HCT116 (cell line): ENCODE measurements around the gene MAML2. TPM values are rescaled to one million over a fixed set of nuclear protein-coding genes. Genes with fewer than 3 reads are reported as not detected.

Experiments used
- ATAC-seq: fragments of 200-7000 bp; cut with Tn5 transposase; 2 replicates; pipeline ENCODE4 v1.9.1; 2020; ENCODE audit warnings: mild to moderate bottlenecking, moderate library complexity
- BruUV-seq: library from RNA; stranded (reverse); fragments of 400-500 nt; replicated peaks from 2 replicates; lab custom pipeline; 2021; lab: Mats Ljungman, UMichigan
- CTCF ChIA-PET: fragments of 300-600 bp; sonication (Branson Sonifier 250); formaldehyde crosslinking; loops from one replicate; lab custom pipeline; 2021; ENCODE audit warnings: antibody characterized with exemption; lab: Charles Lee
- POLR2A ChIA-PET: fragments of 300-600, 350-600 bp; sonication (Branson Sonifier 250); formaldehyde crosslinking; loops from one replicate; lab custom pipeline; 2021; ENCODE audit warnings: antibody characterized with exemption; lab: Charles Lee
- RAD21 ChIA-PET, 2 experiments: fragments of 300-600 bp; sonication (Branson Sonifier 250); formaldehyde crosslinking; loops; one replicate each; lab custom pipeline; 2023; ENCODE audit warnings: low total read pairs in 2 of 2; ENCODE audit not compliant: uncharacterized antibody in 2 of 2, unreplicated experiment in 2 of 2, low non-redundant PET in 1 of 2; lab: Charles Lee
- DNase-seq: peaks from one replicate; pipeline ENCODE4 v3.0.0-alpha.2; 2010; ENCODE audit warnings: low read depth, low spot score
- H2AFZ ChIP-seq: fragments of 200-600 bp; shearing (Covaris generic), sonication (generic); 2 replicates; pipeline ENCODE4 v1.6.1; 2017; ENCODE audit warnings: low read depth, mixed run types, mixed read lengths, antibody characterized with exemption, low read length; ENCODE audit not compliant: poor library complexity, severe bottlenecking
- H3K27ac ChIP-seq: 2 replicates; pipeline ENCODE4 v1.5.1; 2012; ENCODE audit warnings: low read depth, low read length
- H3K27me3 ChIP-seq: fragments of 200-600 bp; sonication (generic); 2 replicates; pipeline ENCODE4 v1.6.1; 2016; ENCODE audit warnings: mixed run types, low read length, mixed read lengths; ENCODE audit not compliant: insufficient read depth
- H3K36me3 ChIP-seq, 2 experiments: fragments of 200-500 bp in 1 of 2; fragments of 200-600 bp in 1 of 2; sonication (Bioruptor generic) in 1 of 2; sonication (generic) in 1 of 2; 2 replicates each; pipeline versions ENCODE4 v1.5.1 to v1.6.1; 2014 to 2016; ENCODE audit warnings: low read length in 2 of 2, inconsistent platforms in 1 of 2, mixed read lengths in 1 of 2, mixed run types in 1 of 2; ENCODE audit not compliant: insufficient read depth in 2 of 2, control insufficient read depth in 1 of 2
- H3K4me1 ChIP-seq, 2 experiments: fragments of 200-600 bp in 1 of 2; sonication (generic) in 1 of 2; 2 replicates each; pipeline versions ENCODE4 v1.5.1 to v1.6.1; 2012 to 2017; ENCODE audit warnings: low read length in 2 of 2, inconsistent platforms in 1 of 2, mild to moderate bottlenecking in 1 of 2, mixed read lengths in 1 of 2, mixed run types in 1 of 2, moderate library complexity in 1 of 2; ENCODE audit not compliant: insufficient read depth in 2 of 2, control insufficient read depth in 1 of 2
- H3K4me2 ChIP-seq: fragments of 200-600 bp; sonication (generic); 2 replicates; pipeline ENCODE4 v1.6.1; 2017; ENCODE audit warnings: mixed run types, low read length, mixed read lengths
- H3K4me3 ChIP-seq, 2 experiments: fragments of 200-600 bp in 1 of 2; sonication (generic) in 1 of 2; replicated peaks in 1 of 2; 2 replicates each; pipeline ENCODE4 v1.5.1; 2011 to 2016; ENCODE audit warnings: low read length in 2 of 2, control low read depth in 1 of 2, low read depth in 1 of 2, mild to moderate bottlenecking in 1 of 2, mixed read lengths in 1 of 2, mixed run types in 1 of 2
- H3K79me2 ChIP-seq: fragments of 200-600 bp; sonication (generic); 2 replicates; pipeline ENCODE4 v1.6.1; 2017; ENCODE audit warnings: mild to moderate bottlenecking, mixed run types, low read length, moderate library complexity, mixed read lengths; ENCODE audit not compliant: insufficient read depth
- H3K9ac ChIP-seq: fragments of 200-600 bp; sonication (generic); 2 replicates; pipeline ENCODE4 v1.6.1; 2016; ENCODE audit warnings: low read length, mixed read lengths
- H3K9me2 ChIP-seq: fragments of 200-600 bp; sonication (generic), shearing (Covaris generic); 2 replicates; pipeline ENCODE4 v1.6.1; 2017; ENCODE audit warnings: mixed run types, mild to moderate bottlenecking, moderate library complexity; ENCODE audit not compliant: insufficient read depth
- H3K9me3 ChIP-seq, 2 experiments: fragments of 200-500 bp in 1 of 2; fragments of 200-600 bp in 1 of 2; sonication (Bioruptor generic) in 1 of 2; sonication (generic) in 1 of 2; 2 replicates each; pipeline ENCODE4 v1.6.1; 2014 to 2017; ENCODE audit warnings: low read length in 2 of 2, mixed read lengths in 2 of 2, inconsistent platforms in 1 of 2, low read depth in 1 of 2, mild to moderate bottlenecking in 1 of 2, mixed run types in 1 of 2, moderate library complexity in 1 of 2; ENCODE audit not compliant: control insufficient read depth in 1 of 2, insufficient read depth in 1 of 2
- H4K20me1 ChIP-seq: fragments of 200-600 bp; sonication (generic), shearing (Covaris generic); 2 replicates; pipeline ENCODE4 v1.6.1; 2017; ENCODE audit warnings: mixed run types, mild to moderate bottlenecking, moderate library complexity; ENCODE audit not compliant: insufficient read depth
- CBX3 ChIP-seq: IDR thresholded peaks from 2 replicates; pipeline ENCODE4 v1.6.1; 2012; ENCODE audit warnings: low read depth
- CTCF ChIP-seq, 3 experiments: fragments of 200-600 bp in 1 of 3; sonication (generic) in 1 of 3; IDR thresholded peaks in 2 of 3; conservative IDR thresholded peaks in 1 of 3; 2 replicates each; pipeline ENCODE4 v1.5.1; 2012 to 2017; ENCODE audit warnings: low read depth in 2 of 3, low read length in 2 of 3, antibody characterized with exemption in 1 of 3, borderline replicate concordance in 1 of 3, control low read depth in 1 of 3, mild to moderate bottlenecking in 1 of 3, mixed read lengths in 1 of 3, mixed run types in 1 of 3, moderate library complexity in 1 of 3; ENCODE audit not compliant: insufficient read depth in 1 of 3
- ELF1 ChIP-seq: IDR thresholded peaks from 2 replicates; pipeline ENCODE4 v1.6.1; 2012; ENCODE audit warnings: low read depth, borderline replicate concordance
- EZH2 ChIP-seq: fragments of 200-600 bp; sonication (generic); IDR thresholded peaks from 2 replicates; pipeline ENCODE4 v1.6.1; 2017; ENCODE audit warnings: antibody characterized with exemption, mixed run types
- EZH2phosphoT487 ChIP-seq: fragments of 200-600 bp; IDR thresholded peaks from 2 replicates; pipeline ENCODE4 v1.6.1; 2018; ENCODE audit warnings: antibody characterized with exemption, borderline replicate concordance
- FOSL1 ChIP-seq: IDR thresholded peaks from 2 replicates; pipeline ENCODE4 v1.6.1; 2012; ENCODE audit warnings: low read depth
- JUND ChIP-seq: IDR thresholded peaks from 2 replicates; pipeline ENCODE4 v1.6.1; 2012
- MAX ChIP-seq: IDR thresholded peaks from 2 replicates; pipeline ENCODE4 v1.6.1; 2012
- POLR2A ChIP-seq: IDR thresholded peaks from 2 replicates; pipeline ENCODE4 v1.7.0; 2011; ENCODE audit warnings: borderline replicate concordance; ENCODE audit not compliant: insufficient read depth, insufficient read length; ENCODE audit errors: extremely low read depth
- POLR2AphosphoS5 ChIP-seq: IDR thresholded peaks from 2 replicates; pipeline ENCODE4 v1.6.1; 2011; ENCODE audit warnings: mild to moderate bottlenecking, low read depth, low read length, moderate library complexity
- SIN3A ChIP-seq: IDR thresholded peaks from 2 replicates; pipeline ENCODE4 v1.6.1; 2012; ENCODE audit warnings: low read depth
- SP1 ChIP-seq: IDR thresholded peaks from 2 replicates; pipeline ENCODE4 v1.6.1; 2012; ENCODE audit warnings: low read depth
- SRF ChIP-seq: IDR thresholded peaks from 2 replicates; pipeline ENCODE4 v1.6.1; 2012; ENCODE audit warnings: low read depth
- YY1 ChIP-seq: IDR thresholded peaks from 2 replicates; pipeline ENCODE4 v1.6.1; 2011; ENCODE audit warnings: low read length, low read depth, moderate library complexity, mild to moderate bottlenecking; ENCODE audit not compliant: insufficient replicate concordance; ENCODE audit errors: extremely low read depth
- intact Hi-C: fragments of 100-400 bp; cut with micrococcal nuclease; formaldehyde crosslinking; loops from 2 replicates; pipeline ENCODE4 v1.10.0; 2022
- total RNA-seq: library from RNA; stranded (reverse); gene quantifications from one replicate; pipeline ENCODE4 v1.2.1, GENCODE V29; 2021; ENCODE audit not compliant: unreplicated experiment
- TF ChIP-seq, protein P1 (sequence below): IDR thresholded peaks from 2 replicates; pipeline ENCODE4 v1.6.1; 2012; ENCODE audit warnings: low read depth

MAML2 gene
- total RNA-seq, 1 experiment from 2014 or later: 2.6 TPM

DNA sequence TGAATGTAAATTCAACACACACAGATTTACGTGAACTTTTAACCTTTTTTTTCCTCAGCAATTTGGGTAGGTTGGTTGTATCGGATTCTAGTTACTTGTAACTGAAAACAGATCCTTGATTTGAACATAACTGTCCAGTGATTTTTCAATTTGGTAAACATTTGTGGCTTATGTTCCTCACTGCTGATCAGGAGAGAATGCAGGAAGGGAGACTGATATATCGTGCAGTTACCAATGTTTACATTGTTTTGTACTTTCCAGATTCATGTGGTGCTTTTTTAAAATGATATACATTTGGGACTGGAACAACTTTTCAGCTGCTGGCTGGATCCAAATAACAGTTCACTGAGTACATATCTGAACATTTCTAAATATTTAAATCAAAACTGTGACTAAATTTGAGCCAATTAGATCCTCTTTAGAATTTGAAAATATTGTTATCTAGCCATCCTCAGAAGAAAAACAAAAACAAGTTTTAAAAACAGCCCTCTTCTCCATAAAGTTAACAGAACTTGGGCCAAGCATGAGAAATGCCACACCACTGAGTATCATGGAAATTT lies 334.8 kb downstream of the MAML2 start:
- Histone ChIP-seq H3K27me3 (no peaks in the 10 kb centered on the region), H3K9me2 (0 out of 2 replicates have a peak, but pooled peaks cover 3% of the 10 kb centered on the region), H3K9me3 (no peaks in the 10 kb centered on the region), H3K79me2 (no peaks in the 10 kb centered on the region), H3K4me1 (peaks cover 0 to 7% of the 10 kb centered on the region in 2 experiments; a peak in 1 of 4 replicates), H3K27ac (no peak overlapping the region), H3K4me3 (no peak overlapping the region), H4K20me1 (no peaks in the 10 kb centered on the region), H3K36me3 (no peaks in the 10 kb centered on the region), H3K4me2 (no peak overlapping the region), H3K9ac (no peak overlapping the region), H2AFZ (no peak overlapping the region)
- CTCF ChIA-PET: interaction anchor here (1.3 kb wide), 1 partner anchor 47 kb away, joined by 3 read pairs; no protein-coding TSS in a partner anchor
- no TSS peak for BruUV-seq
- POLR2A ChIA-PET: no interaction called here
- RAD21 ChIA-PET: no interaction called here
- TF ChIP-seq YY1 (no peak), ELF1 (no peak), SP1 (no peak), EZH2phosphoT487 (no peak), SIN3A (no peak), CTCF (IDR thresholded peaks at IDR 0.05 in 2 of 3, conservative IDR thresholded peaks at IDR 0.05 in 1 of 3; ENCODE audit: borderline replicate concordance in 1 of 3, insufficient read depth in 1 of 3, low read depth in 2 of 3, low read length in 2 of 3) (no peak), POLR2A (no peak), SRF (no peak), FOSL1 (no peak), JUND (no peak), CBX3 (no peak), POLR2AphosphoS5 (no peak), EZH2 (no peak), MAX (no peak)
- TF ChIP-seq, protein P1, sequence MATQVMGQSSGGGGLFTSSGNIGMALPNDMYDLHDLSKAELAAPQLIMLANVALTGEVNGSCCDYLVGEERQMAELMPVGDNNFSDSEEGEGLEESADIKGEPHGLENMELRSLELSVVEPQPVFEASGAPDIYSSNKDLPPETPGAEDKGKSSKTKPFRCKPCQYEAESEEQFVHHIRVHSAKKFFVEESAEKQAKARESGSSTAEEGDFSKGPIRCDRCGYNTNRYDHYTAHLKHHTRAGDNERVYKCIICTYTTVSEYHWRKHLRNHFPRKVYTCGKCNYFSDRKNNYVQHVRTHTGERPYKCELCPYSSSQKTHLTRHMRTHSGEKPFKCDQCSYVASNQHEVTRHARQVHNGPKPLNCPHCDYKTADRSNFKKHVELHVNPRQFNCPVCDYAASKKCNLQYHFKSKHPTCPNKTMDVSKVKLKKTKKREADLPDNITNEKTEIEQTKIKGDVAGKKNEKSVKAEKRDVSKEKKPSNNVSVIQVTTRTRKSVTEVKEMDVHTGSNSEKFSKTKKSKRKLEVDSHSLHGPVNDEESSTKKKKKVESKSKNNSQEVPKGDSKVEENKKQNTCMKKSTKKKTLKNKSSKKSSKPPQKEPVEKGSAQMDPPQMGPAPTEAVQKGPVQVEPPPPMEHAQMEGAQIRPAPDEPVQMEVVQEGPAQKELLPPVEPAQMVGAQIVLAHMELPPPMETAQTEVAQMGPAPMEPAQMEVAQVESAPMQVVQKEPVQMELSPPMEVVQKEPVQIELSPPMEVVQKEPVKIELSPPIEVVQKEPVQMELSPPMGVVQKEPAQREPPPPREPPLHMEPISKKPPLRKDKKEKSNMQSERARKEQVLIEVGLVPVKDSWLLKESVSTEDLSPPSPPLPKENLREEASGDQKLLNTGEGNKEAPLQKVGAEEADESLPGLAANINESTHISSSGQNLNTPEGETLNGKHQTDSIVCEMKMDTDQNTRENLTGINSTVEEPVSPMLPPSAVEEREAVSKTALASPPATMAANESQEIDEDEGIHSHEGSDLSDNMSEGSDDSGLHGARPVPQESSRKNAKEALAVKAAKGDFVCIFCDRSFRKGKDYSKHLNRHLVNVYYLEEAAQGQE: no peak
- intact Hi-C loops: no loop called here
- no peak for DNase-seq
- no peak for ATAC-seq
